ENCODE measurements around the gene TMEM147.

- no peak for TF ChIP-seq CTCF (IDR thresholded peaks at IDR 0.05)
- no peak for TF ChIP-seq POLR2AphosphoS5 (IDR thresholded peaks at IDR 0.05)
- TF ChIP-seq POLR2A (IDR thresholded peaks at IDR 0.05): no peak
Observed at GRCh38 chr19:35549879-35550523, 4.6 kb downstream of the TMEM147 start.
